ENCODE data around the gene VSTM2L. TPM values are rescaled to one million over a fixed set of nuclear protein-coding genes. Genes with fewer than 3 reads are reported as not detected.
A peak's percentile ranks its signal among the peaks of the same experiment; 100 is the strongest.

VSTM2L gene
- polyA plus RNA-seq, 1 of the 3 experiments (the other 2 are of a cell fraction), result 5.1 TPM

DNA sequence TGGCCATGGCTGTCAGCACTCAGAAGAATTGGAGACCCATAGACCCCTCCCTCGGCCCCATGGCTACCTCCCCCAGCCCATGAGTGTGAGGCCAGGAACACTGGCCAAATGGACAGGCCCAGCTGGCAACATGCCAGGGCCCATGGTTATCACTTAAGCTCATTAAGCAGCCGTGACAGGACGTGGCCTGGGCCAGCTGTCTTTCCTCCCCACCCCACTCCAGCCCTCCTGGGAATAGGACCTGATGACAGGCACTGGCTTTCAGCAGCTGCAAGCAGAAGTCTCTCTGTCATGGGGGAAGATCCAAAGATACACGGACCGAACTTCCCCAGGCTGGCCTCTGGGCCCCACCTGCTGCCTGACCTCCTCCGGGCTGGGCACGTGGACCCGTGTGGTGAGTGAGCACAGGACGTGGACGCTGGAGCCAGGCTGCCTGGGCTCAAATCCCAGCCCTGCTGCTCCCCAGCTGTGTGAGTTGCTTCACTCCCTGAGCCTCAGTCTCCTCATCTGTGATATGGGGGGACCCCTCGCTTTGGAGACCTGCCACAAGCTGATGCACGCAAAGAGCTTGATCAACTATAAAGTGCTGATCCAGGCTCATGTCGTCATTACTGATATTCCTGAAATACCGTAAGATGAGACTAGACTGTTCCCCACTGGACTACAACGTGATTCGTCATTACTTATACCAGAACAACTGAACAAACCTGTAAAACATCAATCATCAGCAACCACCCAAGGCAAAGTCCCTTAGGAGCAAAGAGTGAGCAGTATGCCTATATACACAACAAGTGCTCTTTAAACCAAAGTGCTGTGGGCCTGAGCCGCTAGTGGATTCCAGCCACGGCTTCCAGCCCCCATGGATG, 22.0 kb upstream of the VSTM2L start (continued):
- TF ChIP-seq RAD21 (IDR thresholded peaks at IDR 0.05; ENCODE audit: low read length) (peak; percentile 37), EP300 (IDR thresholded peaks at IDR 0.05; ENCODE audit: borderline replicate concordance in 1 of 2, low read depth in 1 of 2, low read length in 1 of 2) (peak in 1 of 2 experiments; percentile 95; a peak in 2 of 4 replicates), YY1 (IDR thresholded peaks at IDR 0.05; ENCODE audit: low read depth) (no peak), SIN3A (IDR thresholded peaks at IDR 0.05; ENCODE audit: borderline replicate concordance, low read depth, low read length) (no peak)
- TF ChIP-seq, protein P1, sequence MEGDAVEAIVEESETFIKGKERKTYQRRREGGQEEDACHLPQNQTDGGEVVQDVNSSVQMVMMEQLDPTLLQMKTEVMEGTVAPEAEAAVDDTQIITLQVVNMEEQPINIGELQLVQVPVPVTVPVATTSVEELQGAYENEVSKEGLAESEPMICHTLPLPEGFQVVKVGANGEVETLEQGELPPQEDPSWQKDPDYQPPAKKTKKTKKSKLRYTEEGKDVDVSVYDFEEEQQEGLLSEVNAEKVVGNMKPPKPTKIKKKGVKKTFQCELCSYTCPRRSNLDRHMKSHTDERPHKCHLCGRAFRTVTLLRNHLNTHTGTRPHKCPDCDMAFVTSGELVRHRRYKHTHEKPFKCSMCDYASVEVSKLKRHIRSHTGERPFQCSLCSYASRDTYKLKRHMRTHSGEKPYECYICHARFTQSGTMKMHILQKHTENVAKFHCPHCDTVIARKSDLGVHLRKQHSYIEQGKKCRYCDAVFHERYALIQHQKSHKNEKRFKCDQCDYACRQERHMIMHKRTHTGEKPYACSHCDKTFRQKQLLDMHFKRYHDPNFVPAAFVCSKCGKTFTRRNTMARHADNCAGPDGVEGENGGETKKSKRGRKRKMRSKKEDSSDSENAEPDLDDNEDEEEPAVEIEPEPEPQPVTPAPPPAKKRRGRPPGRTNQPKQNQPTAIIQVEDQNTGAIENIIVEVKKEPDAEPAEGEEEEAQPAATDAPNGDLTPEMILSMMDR (IDR thresholded peaks at IDR 0.05), result no peak
- TF ChIP-seq, protein P2, sequence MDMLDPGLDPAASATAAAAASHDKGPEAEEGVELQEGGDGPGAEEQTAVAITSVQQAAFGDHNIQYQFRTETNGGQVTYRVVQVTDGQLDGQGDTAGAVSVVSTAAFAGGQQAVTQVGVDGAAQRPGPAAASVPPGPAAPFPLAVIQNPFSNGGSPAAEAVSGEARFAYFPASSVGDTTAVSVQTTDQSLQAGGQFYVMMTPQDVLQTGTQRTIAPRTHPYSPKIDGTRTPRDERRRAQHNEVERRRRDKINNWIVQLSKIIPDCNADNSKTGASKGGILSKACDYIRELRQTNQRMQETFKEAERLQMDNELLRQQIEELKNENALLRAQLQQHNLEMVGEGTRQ (IDR thresholded peaks at IDR 0.05; ENCODE audit: borderline replicate concordance, low read depth, low read length), result no peak

DNA sequence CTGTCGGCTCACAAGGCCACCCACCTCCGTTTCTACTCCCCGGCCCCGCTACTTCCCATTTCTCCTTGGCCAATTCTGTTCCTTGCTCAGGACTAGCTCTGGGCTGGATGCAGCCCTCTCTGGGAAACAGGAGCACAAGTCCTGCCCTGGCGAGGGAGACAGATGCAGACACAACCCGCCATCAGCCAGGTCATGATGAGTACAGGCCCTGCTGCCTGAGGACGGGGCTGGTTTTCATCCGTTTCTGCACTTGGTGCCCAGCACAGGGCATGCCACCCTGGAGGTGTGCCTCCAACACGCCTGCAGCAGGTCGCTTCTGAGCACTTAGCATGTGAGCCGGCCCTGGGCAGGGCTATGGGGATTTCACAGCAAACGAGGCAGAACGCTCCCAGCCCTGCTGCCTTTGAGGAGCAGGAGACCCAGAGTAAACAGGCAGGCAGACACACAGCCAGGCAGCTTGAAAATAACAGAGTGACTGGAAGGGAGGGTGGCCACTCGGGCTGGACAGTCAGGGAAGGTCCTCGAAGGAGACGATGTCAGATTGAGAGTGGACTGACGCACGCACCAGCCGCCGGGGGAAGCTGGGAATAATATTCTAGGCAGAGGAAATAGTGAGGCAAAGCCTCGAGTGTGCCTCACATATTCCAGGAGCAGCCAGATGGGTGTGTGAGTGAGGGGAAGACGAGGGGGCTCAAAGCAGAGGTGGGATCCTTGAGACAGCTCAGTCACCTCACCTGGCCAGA, 21.2 kb upstream of the VSTM2L start:
- Histone ChIP-seq H2AFZ (ENCODE audit: low read depth) (no peak overlapping the region), H3K36me3 (replicated peaks in 1 of 2; ENCODE audit: control insufficient read depth in 1 of 2, insufficient read depth in 2 of 2, low read length in 1 of 2) (no peaks in the 10 kb centered on the region), H3K9me3 (no peaks in the 10 kb centered on the region), H3K27ac (ENCODE audit: low read depth in 2 of 2, low read length in 1 of 2) (peak overlapping the region in 1 of 2 experiments; percentile 77; a peak in 2 of 4 replicates), H3K9ac (no peak overlapping the region), H4K20me1 (ENCODE audit: insufficient read depth) (no peaks in the 10 kb centered on the region), H3K27me3 (ENCODE audit: insufficient read depth) (no peaks in the 10 kb centered on the region), H3F3A (replicated peaks; ENCODE audit: insufficient read depth) (no peaks in the 10 kb centered on the region), H3K9me2 (no peaks in the 10 kb centered on the region), H3K4me1 (ENCODE audit: control insufficient read depth in 1 of 2, insufficient read depth in 2 of 2, low read depth in 1 of 2, low read length in 1 of 2) (peaks cover 0 to 42% of the 10 kb centered on the region in 2 experiments; a peak in 2 of 4 replicates), H3K4me3 (ENCODE audit: low read depth in 2 of 2, low read length in 1 of 2) (no peak overlapping the region), H3K4me2 (no peak overlapping the region), H3K79me2 (ENCODE audit: insufficient read depth) (no peaks in the 10 kb centered on the region)
- ChIA-PET CTCF (interaction anchor here (0.6 to 4.3 kb wide), 6 partner anchors 12 to 317 kb away, joined by 3 to 30 read pairs (median 8); partner anchors contain the start of gene VSTM2L), POLR2A (interaction anchor here (0.9 kb wide), 1 partner anchor 248 kb away, joined by 3 read pairs; no protein-coding TSS in a partner anchor)
- WGBS (ENCODE audit: low lambda C conversion rate), result 78% methylated on average over 16 of the region's 22 CpGs
- DNase-seq, result peak; percentile 70
- no peak for TF ChIP-seq RAD21 (IDR thresholded peaks at IDR 0.05; ENCODE audit: low read length)
- TF ChIP-seq, protein P3, sequence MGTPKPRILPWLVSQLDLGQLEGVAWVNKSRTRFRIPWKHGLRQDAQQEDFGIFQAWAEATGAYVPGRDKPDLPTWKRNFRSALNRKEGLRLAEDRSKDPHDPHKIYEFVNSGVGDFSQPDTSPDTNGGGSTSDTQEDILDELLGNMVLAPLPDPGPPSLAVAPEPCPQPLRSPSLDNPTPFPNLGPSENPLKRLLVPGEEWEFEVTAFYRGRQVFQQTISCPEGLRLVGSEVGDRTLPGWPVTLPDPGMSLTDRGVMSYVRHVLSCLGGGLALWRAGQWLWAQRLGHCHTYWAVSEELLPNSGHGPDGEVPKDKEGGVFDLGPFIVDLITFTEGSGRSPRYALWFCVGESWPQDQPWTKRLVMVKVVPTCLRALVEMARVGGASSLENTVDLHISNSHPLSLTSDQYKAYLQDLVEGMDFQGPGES (IDR thresholded peaks at IDR 0.05; ENCODE audit: low read depth, low read length), result no peak
- TF ChIP-seq, protein P4, sequence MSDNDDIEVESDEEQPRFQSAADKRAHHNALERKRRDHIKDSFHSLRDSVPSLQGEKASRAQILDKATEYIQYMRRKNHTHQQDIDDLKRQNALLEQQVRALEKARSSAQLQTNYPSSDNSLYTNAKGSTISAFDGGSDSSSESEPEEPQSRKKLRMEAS (IDR thresholded peaks at IDR 0.05; ENCODE audit: low read depth), result no peak
- TF ChIP-seq FOSL2 (IDR thresholded peaks at IDR 0.05; ENCODE audit: borderline replicate concordance, low read depth), result no peak
- TF ChIP-seq FOXJ3 (CRISPR knock-in tag; IDR thresholded peaks at IDR 0.05), result 0 out of 2 replicates have a peak, but pooled peaks have one; percentile 34
- TF ChIP-seq CHD2 (IDR thresholded peaks at IDR 0.05; ENCODE audit: low read length, partially characterized antibody), result peak; percentile 30
- TF ChIP-seq, protein P5, sequence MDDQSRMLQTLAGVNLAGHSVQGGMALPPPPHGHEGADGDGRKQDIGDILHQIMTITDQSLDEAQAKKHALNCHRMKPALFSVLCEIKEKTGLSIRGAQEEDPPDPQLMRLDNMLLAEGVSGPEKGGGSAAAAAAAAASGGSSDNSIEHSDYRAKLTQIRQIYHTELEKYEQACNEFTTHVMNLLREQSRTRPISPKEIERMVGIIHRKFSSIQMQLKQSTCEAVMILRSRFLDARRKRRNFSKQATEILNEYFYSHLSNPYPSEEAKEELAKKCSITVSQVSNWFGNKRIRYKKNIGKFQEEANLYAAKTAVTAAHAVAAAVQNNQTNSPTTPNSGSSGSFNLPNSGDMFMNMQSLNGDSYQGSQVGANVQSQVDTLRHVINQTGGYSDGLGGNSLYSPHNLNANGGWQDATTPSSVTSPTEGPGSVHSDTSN (IDR thresholded peaks at IDR 0.05), result no peak
- TF ChIP-seq MEF2A (IDR thresholded peaks at IDR 0.05; ENCODE audit: borderline replicate concordance, low read depth), result no peak
- peak in 1 of 2 experiments; percentile 68; a peak in 1 of 4 replicates for TF ChIP-seq EP300 (IDR thresholded peaks at IDR 0.05; ENCODE audit: borderline replicate concordance in 1 of 2, low read depth in 1 of 2, low read length in 1 of 2)
- no peak for TF ChIP-seq NRF1 (IDR thresholded peaks at IDR 0.05; ENCODE audit: low read depth, low read length)

All from SK-N-SH (cell line).